ENCODE measurements around the gene LIN28B. TPM values are rescaled to one million over a fixed set of nuclear protein-coding genes. Genes with fewer than 3 reads are reported as not detected.

LIN28B gene
- polyA plus RNA-seq, 1 donor from 2014 or later = 19.1 TPM

DNA sequence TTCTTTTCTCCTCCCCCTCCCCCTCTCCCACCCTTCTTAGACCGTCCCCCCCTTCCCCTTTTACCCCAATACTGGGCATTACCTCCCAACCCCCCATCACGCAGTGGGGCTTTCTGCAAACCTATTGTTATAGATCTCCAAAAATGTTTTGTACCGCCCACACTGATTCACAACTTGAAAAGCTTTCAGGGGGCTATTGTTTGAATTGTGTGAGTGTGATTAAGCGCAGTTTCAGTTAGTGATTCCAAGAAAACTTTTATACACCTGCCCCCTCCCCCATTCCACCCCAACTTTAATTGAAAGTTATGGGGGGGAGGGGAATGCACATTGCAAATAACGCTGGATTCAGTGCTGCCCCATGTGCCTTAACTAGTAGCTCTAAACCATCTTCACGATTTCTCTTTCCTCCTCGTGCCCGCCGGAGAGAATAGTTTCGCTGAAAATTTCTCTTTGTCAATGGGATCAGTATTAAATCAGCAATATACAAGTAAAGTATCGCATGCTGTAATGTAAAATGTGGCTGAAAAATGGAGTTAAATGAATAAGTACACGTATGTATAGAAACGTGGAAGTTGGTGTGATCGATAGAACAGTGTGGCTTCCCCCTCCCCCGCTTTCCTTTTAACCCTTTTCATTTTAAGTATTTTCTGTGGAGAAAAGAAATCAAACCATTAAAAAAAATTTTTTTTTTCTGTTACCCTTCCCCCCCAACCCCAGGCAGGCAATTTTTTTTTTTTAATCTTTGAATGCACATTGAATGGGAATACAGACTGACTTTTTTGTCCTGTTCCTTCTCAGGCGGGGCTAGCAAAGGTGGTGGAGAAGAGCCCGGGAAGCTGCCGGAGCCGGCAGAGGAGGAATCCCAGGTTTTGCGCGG is 632 bp downstream of the LIN28B start:
- Histone ChIP-seq H3K9me2 (ENCODE audit: insufficient read depth, low read length) (no peaks in the 10 kb centered on the region), H3K27me3 (ENCODE audit: insufficient read depth, low read depth, low read length) (peaks cover 22% of the 10 kb centered on the region), H3K27ac (ENCODE audit: low read length) (peak overlapping the region; percentile 82), H3K79me2 (replicated peaks; ENCODE audit: insufficient read depth, low read length) (peaks cover 84% of the 10 kb centered on the region), H3K4me3 (ENCODE audit: low read length) (peak overlapping the region; percentile 67), H3K4me2 (ENCODE audit: low read length) (peak overlapping the region; percentile 79), H3K9me3 (ENCODE audit: low read length) (no peaks in the 10 kb centered on the region), H4K20me1 (ENCODE audit: insufficient read depth) (no peaks in the 10 kb centered on the region), H3K36me3 (ENCODE audit: insufficient read depth, low read length) (peaks cover 3% of the 10 kb centered on the region), H3F3A (ENCODE audit: insufficient read depth, low read length, poor library complexity, severe bottlenecking) (peaks cover 4% of the 10 kb centered on the region), H2AFZ (ENCODE audit: low read depth, low read length) (no peak overlapping the region), H3K9ac (ENCODE audit: low read length) (peak overlapping the region; percentile 59)
- TF ChIP-seq, protein P1, sequence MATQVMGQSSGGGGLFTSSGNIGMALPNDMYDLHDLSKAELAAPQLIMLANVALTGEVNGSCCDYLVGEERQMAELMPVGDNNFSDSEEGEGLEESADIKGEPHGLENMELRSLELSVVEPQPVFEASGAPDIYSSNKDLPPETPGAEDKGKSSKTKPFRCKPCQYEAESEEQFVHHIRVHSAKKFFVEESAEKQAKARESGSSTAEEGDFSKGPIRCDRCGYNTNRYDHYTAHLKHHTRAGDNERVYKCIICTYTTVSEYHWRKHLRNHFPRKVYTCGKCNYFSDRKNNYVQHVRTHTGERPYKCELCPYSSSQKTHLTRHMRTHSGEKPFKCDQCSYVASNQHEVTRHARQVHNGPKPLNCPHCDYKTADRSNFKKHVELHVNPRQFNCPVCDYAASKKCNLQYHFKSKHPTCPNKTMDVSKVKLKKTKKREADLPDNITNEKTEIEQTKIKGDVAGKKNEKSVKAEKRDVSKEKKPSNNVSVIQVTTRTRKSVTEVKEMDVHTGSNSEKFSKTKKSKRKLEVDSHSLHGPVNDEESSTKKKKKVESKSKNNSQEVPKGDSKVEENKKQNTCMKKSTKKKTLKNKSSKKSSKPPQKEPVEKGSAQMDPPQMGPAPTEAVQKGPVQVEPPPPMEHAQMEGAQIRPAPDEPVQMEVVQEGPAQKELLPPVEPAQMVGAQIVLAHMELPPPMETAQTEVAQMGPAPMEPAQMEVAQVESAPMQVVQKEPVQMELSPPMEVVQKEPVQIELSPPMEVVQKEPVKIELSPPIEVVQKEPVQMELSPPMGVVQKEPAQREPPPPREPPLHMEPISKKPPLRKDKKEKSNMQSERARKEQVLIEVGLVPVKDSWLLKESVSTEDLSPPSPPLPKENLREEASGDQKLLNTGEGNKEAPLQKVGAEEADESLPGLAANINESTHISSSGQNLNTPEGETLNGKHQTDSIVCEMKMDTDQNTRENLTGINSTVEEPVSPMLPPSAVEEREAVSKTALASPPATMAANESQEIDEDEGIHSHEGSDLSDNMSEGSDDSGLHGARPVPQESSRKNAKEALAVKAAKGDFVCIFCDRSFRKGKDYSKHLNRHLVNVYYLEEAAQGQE (IDR thresholded peaks at IDR 0.05; ENCODE audit: borderline replicate concordance) = no peak
- TF ChIP-seq MXI1 (conservative IDR thresholded peaks at IDR 0.05; ENCODE audit: poor library complexity, severe bottlenecking) (peak; percentile 55), EP300 (conservative IDR thresholded peaks at IDR 0.05; ENCODE audit: poor library complexity, severe bottlenecking) (no peak)

DNA sequence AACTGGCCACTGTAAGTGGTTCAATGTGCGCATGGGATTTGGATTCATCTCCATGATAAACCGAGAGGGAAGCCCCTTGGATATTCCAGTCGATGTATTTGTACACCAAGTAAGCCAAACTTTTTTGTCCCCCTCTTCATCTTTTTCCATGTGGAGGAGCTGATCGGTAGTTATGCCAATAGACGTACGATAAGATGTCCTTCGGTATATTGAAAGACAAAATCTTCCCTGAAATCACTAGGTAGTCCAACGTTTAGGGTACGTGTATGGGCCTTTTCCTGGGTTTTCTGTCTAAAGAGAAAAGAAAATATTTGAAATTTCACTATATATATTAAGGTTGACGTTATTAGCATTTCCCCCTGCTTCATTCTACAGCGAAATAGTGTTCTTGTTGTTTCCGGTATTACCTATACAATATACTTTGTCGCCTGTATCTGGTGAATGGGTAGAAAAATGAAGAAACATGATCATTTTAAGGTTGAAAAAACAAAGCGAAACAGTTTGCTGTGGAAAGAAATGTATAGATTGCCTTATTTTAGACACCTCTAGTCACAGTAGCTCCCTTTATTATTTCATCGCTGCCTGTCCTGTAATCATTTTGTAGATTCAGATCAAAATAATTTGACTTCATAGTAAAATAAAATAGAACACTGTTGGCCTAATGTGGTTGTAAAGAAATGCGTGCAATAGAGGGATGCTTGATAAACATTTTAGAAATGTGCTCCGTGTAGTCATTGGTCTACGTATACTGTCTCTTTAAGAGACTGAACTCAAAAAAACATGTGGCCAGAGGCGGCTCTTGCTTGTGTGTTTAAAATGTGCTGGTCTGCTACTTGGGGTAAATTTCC is 1.5 kb downstream of the LIN28B start:
- H3K4me3 ChIP-seq (ENCODE audit: low read length) = peak overlapping the region; percentile 67
- H3K36me3 ChIP-seq (ENCODE audit: insufficient read depth, low read length) = peaks cover 3% of the 10 kb centered on the region
- no peaks in the 10 kb centered on the region for H3K9me2 ChIP-seq (ENCODE audit: insufficient read depth, low read length)
- no peaks in the 10 kb centered on the region for H4K20me1 ChIP-seq (ENCODE audit: insufficient read depth)
- no peaks in the 10 kb centered on the region for H3K9me3 ChIP-seq (ENCODE audit: low read length)
- H3F3A ChIP-seq (ENCODE audit: insufficient read depth, low read length, poor library complexity, severe bottlenecking) = peaks cover 4% of the 10 kb centered on the region
- TF ChIP-seq MXI1 (conservative IDR thresholded peaks at IDR 0.05; ENCODE audit: poor library complexity, severe bottlenecking) = peak; percentile 41
- no peak for TF ChIP-seq EZH2 (IDR thresholded peaks at IDR 0.05; ENCODE audit: borderline replicate concordance, insufficient read depth, low read length, poor library complexity, severe bottlenecking)
- no peak for TF ChIP-seq SMC3 (conservative IDR thresholded peaks at IDR 0.05; ENCODE audit: poor library complexity)
- TF ChIP-seq, protein P1 (IDR thresholded peaks at IDR 0.05; ENCODE audit: borderline replicate concordance) = no peak
- TF ChIP-seq RAD21 (conservative IDR thresholded peaks at IDR 0.05) = no peak
- TF ChIP-seq, protein P2, sequence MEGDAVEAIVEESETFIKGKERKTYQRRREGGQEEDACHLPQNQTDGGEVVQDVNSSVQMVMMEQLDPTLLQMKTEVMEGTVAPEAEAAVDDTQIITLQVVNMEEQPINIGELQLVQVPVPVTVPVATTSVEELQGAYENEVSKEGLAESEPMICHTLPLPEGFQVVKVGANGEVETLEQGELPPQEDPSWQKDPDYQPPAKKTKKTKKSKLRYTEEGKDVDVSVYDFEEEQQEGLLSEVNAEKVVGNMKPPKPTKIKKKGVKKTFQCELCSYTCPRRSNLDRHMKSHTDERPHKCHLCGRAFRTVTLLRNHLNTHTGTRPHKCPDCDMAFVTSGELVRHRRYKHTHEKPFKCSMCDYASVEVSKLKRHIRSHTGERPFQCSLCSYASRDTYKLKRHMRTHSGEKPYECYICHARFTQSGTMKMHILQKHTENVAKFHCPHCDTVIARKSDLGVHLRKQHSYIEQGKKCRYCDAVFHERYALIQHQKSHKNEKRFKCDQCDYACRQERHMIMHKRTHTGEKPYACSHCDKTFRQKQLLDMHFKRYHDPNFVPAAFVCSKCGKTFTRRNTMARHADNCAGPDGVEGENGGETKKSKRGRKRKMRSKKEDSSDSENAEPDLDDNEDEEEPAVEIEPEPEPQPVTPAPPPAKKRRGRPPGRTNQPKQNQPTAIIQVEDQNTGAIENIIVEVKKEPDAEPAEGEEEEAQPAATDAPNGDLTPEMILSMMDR (IDR thresholded peaks at IDR 0.05; ENCODE audit: poor library complexity, severe bottlenecking) = no peak
- no peak for TF ChIP-seq TAF1 (IDR thresholded peaks at IDR 0.05; ENCODE audit: low read depth)
- H3K79me2 ChIP-seq (replicated peaks; ENCODE audit: insufficient read depth, low read length) = peaks cover 86% of the 10 kb centered on the region
- peak overlapping the region; percentile 82 for H3K27ac ChIP-seq (ENCODE audit: low read length)
- peak overlapping the region; percentile 5 for H2AFZ ChIP-seq (ENCODE audit: low read depth, low read length)
- H3K4me2 ChIP-seq (ENCODE audit: low read length) = peak overlapping the region; percentile 79
- H3K27me3 ChIP-seq (ENCODE audit: insufficient read depth, low read depth, low read length) = peaks cover 13% of the 10 kb centered on the region
- peak overlapping the region; percentile 59 for H3K9ac ChIP-seq (ENCODE audit: low read length)

All from neural cell (in vitro differentiated cells).